Measurements from ENCODE around the gene LUC7L2.

DNA sequence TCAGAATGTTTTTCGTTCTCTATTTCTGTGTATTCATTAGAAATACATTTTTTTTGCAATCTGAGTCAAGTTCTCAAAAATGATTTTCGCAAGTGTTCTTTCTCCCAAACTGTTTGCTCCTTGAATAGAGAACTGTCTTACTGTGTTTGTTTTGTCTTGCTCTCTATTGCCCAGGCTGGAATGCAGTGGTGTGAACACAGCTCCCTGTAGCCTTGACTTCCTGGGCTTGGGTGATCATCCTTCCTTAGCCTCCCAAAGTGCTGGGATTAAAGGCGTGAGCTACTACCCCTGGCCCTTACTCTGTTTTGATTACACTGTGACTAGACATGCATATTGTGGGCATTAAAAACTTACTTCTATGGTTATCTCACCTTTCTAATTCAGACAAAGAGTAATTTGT lies 56.7 kb downstream of the LUC7L2 start:
- TF ChIP-seq, protein P1, sequence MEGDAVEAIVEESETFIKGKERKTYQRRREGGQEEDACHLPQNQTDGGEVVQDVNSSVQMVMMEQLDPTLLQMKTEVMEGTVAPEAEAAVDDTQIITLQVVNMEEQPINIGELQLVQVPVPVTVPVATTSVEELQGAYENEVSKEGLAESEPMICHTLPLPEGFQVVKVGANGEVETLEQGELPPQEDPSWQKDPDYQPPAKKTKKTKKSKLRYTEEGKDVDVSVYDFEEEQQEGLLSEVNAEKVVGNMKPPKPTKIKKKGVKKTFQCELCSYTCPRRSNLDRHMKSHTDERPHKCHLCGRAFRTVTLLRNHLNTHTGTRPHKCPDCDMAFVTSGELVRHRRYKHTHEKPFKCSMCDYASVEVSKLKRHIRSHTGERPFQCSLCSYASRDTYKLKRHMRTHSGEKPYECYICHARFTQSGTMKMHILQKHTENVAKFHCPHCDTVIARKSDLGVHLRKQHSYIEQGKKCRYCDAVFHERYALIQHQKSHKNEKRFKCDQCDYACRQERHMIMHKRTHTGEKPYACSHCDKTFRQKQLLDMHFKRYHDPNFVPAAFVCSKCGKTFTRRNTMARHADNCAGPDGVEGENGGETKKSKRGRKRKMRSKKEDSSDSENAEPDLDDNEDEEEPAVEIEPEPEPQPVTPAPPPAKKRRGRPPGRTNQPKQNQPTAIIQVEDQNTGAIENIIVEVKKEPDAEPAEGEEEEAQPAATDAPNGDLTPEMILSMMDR (IDR thresholded peaks at IDR 0.05) = no peak
- no peak for TF ChIP-seq POLR2A (IDR thresholded peaks at IDR 0.05)
